Astrocyte of the hippocampus (primary cell): ENCODE measurements around the gene TFAP2E.
"Not testable (repeated sequence)": the region's sequence is repeated elsewhere in the genome, so short reads cannot be mapped to it uniquely, and the experiment has no call there.

ENCODE experiments used
- DNase-seq: peaks from one replicate; pipeline ENCODE4 v3.0.0; 2011; ENCODE audit warnings: low read depth, low spot score

The TFAP2E gene

DNA sequence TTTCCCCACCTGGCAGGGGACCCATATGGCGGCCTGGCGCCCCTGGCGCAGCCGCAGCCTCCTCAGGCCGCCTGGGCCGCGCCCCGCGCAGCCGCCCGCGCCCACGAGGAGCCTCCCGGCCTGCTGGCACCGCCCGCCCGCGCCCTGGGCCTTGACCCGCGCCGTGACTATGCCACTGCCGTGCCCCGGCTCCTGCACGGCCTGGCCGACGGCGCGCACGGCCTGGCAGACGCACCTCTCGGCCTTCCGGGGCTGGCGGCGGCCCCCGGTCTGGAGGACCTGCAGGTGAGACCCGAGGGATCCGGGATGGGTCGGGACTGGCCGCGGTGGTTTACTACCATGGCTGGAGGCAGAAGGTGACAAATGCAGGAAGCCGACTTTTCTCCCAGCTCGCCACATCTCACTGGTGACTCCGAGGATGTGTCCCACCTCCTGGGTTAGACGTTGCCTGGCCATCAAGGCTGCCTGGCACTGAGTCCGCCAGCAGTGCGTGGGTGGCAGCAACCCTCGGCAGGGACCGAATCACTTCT is 1.1 kb downstream of the TFAP2E start:
- DNase-seq = no peak

DNA sequence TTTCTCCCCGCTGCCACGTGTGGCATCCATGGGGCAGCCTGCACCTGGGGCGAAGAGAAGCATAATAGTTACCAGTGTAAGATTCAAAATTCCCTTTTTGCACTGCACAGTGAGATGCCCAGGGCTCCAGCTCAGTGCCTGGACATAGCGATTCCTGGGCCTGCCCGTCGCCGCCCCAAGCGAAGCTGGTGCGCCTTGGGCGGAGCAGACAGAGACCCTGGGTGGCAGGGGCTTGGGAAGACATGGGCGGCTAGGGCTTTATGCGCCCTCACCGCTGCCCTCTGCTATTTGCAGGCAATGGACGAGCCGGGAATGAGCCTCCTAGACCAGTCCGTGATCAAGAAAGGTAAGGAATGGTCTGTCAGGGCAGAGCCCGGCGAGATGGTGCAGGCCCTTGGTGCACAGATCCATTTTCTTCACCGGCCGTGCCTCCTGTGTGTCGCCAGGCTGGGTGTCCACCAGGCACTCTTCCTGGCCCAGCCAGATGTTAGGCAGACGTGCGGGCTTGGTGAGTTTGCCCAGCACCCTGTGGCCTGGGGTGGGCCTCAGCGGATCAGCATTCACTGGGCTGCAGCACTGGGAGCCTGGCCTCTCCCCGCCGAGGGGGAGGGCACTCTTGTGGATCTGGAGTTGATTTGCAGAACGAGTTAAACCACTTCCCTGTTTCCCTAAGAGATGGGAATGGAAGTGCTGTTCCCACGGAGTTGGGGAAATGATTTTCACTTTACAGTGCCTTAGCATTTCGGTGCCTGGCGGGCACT is 1.7 kb downstream of the TFAP2E start:
- no peak for DNase-seq

DNA sequence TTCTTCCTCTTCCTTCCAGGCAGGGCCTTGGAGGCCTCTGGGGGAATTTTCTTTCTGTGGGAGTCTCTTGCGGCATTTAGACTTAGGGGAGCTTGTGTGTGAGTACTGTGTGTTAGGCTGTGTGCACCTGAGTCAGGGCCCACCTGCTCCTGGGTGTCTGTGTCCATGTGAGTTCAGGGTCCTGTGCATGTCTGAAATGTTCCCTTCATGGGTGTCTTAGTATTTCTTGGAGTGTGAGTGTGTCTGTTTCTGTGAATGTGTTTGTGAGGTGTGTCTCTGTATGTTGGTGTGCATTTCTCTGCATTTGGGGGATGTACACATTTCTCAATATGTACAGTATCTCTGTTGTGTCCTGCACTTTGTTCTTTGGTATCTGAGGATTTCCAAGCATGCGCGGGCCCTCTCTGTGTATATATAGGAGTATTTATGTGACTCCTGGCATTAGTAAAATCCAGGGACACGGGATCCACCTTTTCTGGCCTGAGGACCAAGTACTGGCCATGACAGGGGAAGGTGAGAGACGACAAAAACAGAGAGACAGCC is 2.4 kb downstream of the TFAP2E start:
- no peak for DNase-seq

DNA sequence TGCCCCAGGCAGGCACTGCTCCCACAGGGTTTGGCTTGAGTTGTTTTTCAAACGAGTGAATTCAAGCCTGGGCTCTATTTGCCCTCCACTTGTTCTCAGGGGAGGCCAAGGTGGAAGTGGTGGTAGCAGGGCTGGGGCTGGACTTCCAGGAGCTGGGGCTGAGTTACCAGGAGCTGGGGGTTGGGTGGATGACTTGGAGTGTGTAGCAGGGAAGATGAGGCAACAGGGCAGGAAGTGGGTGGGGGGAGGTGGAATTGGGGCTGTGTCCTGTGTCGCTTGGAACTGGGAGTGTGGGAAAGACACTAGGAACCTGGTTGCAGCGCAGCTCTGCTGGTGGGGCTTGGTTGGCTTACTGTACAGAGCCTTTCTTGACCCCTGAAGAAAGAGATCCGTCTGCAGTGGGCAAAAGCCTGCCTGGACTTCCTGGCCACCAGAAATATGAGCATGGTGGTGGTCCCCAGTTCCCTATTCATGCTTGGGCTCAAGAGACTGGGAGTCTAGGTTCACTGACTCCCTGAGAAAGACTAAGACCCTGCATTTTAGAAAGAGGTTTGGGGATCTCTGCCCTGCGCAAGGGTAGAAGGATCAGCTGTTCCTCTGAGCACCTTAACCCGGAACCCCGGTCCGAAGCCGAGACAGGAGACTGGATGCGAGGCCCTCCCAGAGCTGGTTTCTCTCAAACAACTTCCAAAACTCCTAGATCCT is 3.1 kb downstream of the TFAP2E start:
- DNase-seq = no peak

DNA sequence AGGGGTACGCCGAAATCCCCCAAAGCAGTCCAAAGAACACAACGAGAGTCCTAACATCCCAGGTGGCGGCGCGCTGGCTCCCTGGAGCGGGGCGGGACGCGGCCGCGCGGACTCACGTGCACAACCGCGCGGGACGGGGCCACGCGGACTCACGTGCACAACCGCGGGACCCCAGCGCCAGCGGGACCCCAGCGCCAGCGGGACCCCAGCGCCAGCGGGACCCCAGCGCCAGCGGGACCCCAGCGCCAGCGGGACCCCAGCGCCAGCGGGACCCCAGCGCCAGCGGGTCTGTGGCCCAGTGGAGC is 3.6 kb downstream of the TFAP2E start:
- not testable (repeated sequence) for DNase-seq

DNA sequence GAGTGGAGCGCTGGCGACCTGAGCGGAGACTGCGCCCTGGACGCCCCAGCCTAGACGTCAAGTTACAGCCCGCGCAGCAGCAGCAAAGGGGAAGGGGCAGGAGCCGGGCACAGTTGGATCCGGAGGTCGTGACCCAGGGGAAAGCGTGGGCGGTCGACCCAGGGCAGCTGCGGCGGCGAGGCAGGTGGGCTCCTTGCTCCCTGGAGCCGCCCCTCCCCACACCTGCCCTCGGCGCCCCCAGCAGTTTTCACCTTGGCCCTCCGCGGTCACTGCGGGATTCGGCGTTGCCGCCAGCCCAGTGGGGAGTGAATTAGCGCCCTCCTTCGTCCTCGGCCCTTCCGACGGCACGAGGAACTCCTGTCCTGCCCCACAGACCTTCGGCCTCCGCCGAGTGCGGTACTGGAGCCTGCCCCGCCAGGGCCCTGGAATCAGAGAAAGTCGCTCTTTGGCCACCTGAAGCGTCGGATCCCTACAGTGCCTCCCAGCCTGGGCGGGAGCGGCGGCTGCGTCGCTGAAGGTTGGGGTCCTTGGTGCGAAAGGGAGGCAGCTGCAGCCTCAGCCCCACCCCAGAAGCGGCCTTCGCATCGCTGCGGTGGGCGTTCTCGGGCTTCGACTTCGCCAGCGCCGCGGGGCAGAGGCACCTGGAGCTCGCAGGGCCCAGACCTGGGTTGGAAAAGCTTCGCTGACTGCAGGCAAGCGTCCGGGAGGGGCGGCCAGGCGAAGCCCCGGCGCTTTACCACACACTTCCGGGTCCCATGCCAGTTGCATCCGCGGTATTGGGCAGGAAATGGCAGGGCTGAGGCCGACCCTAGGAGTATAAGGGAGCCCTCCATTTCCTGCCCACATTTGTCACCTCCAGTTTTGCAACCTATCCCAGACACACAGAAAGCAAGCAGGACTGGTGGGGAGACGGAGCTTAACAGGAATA is 4.2 kb downstream of the TFAP2E start:
- DNase-seq = no peak

DNA sequence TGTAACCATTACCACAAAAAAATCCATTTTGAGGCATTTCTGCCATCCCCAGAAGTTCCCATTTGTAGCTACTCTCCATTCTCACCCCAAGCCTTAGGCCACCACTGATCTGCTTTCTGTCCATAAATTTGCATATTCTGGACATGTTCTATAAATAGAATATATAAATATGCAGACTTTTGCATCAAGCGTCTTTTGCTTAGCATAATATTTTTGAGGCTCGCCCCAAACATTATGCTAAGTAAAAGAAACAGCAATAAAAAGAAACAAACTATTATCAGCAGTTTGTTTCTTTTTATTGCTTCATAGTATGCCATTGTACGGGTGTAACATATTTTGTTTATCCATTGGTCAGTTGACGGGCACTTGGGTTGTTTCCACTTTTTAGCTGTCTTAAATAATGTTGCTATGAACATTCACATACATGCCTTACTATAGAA is 7.9 kb downstream of the TFAP2E start:
- no peak for DNase-seq

DNA sequence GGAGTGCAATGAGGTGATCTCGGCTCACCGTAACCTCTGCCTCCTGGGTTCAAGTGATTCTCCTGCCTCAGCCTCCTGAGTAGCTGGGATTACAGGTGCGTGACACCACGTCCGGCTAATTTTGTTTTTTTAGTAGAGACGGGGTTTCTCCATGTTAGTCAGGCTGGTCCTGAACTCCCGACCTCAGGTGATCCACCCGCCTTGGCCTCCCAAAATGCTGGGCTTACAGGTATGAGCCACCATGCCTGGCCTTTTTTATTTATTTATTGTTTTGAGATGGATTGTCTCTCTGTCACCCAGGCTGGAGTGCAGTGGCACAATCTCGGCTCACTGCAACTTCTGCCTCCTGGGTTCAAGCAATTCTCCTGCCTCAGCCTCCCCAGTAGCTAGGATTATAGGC is 8.5 kb downstream of the TFAP2E start:
- DNase-seq = not testable (repeated sequence)

DNA sequence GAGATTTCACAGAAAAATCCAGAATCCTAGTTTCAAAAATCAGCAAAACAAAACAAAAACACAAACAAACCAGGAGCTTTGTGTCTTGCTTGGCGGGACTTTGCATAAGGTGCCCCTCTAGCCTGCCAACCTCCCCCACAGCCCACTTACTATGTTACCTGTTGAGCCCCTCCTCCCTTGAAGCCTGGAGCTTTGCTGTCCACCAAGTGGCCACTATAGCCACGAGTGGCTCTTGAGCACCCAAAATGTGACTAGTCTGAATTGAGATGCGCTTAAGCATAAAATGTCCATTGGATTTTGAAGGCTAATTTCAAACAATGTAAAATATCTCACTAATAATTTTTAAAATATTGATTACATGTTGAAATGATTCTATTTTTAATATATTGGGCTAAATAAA is 12.2 kb downstream of the TFAP2E start:
- no peak for DNase-seq

DNA sequence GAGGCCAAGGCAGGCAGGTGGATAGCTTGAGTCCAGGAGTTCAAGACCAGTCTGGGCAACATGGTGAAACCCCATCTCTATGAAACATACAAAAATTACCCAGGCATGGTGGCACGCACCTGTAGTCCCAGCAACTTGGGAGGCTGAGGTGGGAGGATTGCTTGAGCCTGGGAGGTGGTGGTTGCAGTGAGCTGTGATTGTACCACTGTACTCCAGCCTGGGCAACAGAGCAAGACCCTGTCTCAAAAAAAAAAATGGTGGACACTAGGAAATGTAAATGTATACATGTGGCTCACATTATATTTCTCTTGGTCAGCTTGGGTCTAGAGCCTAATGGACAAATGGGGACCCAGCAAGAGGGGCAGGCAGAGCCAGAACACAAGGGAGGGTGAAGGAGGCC is 12.7 kb downstream of the TFAP2E start:
- DNase-seq = not testable (repeated sequence)

DNA sequence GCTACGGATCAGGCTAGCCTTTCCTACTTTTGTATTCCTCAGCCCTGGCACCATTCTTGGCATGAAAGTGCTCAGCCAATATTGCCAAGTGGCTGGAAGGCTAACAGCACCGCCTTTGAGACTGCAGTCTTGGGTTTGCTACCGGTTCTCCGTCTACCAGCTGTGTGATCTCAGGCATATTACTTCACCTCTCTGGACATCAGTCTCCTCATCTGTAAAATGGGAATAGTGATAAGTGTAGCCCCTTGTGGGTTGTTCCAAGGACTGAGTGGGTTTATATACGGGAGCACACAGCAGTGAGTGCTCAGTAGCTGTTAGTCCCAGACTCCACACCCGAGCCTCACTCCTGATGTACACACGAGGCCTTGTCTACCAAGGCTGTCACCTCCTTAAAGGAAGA is 13.7 kb downstream of the TFAP2E start:
- DNase-seq = no peak

DNA sequence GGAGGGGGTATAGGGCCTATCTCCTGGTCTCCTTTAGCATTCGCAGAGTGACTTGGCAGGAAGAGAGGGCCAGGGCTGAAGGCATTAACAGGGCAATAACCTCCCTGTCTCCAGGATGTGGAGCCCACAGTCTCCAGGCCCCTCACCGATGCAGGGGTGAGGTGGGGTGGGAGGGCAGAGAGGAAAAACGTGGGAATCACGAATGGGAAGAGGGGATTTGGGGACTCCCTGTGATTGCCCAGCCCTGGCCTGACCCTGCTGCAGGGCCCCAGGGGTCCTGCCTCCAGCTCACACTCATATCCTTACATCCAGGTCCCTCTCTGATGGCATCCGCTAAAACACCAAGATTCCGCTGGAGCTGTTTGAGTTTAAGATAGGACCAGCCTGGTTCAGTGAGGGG is 14.6 kb downstream of the TFAP2E start:
- no peak for DNase-seq

DNA sequence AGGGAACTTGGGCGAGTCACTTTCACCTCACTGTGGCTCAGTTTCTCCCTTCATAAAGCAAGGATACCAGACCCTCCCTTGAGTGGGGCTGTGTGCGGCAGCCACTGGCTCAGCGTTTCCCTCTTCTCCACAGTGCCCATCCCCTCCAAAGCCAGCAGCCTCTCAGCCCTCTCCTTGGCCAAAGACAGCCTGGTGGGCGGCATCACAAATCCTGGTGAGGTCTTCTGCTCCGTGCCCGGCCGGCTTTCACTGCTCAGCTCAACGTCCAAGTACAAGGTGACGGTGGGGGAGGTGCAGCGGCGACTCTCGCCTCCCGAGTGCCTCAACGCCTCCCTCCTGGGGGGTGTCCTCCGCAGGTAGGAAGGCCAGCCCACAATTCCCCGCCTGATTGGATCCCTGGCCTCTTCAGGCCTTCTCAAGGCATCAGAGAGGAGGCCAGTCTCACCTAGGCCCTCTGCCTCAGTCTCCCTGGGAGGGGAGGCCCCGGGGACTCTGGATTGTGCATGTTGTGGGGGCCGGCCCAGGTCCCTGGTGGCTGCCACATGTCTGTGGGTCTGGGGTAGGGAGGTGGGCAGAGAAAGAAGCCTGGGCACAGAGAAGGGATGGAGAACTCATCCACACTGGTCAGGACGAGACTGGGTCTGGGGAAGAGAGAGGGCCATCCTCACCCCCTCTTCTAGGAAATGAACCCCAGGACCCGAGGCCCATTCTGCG is 15.2 kb downstream of the TFAP2E start:
- DNase-seq = no peak

DNA sequence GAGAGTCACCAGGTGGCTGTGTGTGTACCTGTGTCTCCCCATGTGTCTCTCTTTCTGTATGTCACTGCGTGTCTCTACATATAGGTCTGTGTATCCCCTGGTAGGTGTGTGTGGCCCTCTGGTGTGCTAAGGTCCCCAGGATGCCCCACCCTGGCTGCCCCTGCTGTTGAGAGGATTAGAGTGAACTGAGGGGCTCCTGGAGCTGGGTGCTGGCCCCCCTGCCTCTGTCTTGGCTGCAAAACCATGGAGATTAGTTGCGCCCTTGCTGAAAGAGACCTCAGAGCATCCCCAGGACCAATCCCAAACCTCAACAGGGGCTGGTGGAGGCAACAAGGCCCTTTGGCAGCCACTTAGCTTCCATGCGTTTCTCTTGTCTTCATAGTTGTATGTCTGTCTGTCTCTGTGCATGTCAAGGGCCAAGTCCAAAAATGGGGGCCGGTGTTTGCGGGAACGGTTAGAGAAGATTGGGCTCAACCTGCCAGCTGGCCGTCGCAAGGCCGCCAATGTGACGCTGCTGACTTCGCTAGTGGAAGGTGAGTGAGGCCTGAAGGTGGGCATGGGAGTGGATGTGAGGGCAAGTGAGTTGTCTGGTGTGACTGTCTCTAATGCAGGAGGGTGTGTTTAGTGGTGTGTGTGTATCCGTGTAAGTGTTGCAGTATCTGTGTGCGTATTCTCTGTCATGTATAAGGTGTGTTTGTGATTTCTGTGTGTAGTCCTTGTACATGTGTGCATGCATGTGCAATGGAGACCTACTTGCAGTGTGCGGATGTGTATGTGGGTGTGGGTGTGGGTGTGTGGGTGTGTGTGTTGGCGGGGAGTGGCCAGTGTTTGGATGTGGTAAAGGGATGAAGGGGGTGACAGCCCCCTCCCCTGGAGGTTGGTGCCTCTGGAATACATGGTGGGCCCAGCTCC is 16.7 kb downstream of the TFAP2E start:
- no peak for DNase-seq

DNA sequence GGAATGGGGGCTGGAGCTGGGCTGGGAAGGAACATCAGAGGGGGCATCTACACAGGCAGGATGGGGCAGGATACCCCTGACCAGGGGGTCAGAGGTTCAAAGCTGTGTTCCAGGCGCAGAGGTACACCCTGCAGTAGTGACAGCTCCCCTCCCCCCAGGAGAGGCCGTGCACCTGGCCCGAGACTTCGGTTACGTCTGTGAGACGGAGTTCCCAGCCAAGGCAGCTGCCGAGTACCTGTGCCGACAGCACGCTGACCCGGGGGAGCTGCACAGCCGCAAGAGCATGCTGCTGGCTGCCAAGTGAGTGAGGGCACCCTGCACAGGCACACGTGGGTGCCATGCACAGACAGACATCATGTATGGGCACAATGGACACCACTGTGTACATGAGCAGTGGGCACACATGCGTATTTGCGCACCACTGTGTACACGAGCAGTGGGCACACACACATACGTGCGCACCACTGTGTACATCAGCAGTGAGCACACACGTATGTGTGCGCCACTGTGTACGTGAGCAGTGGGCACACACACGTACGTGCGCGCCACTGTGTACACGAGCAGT is 17.4 kb downstream of the TFAP2E start:
- no peak for DNase-seq

DNA sequence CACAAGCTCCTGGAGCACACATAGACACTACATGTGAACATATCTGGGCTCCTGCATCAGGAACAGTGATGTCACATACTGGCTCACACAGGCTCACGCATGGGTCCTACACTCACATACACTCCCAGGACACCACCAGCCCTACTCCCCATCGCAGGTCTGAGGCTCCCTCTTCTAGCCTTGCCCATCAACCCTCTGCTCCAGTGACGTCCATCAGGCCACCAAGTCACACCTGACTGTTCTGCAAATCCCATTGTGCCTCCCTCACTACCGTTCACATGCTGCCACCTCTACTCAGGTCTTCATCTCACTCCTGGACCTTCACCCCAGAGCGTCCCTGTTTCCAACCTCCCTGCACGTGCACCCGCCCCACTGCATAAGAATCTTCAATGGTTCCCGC is 18.1 kb downstream of the TFAP2E start:
- no peak for DNase-seq

DNA sequence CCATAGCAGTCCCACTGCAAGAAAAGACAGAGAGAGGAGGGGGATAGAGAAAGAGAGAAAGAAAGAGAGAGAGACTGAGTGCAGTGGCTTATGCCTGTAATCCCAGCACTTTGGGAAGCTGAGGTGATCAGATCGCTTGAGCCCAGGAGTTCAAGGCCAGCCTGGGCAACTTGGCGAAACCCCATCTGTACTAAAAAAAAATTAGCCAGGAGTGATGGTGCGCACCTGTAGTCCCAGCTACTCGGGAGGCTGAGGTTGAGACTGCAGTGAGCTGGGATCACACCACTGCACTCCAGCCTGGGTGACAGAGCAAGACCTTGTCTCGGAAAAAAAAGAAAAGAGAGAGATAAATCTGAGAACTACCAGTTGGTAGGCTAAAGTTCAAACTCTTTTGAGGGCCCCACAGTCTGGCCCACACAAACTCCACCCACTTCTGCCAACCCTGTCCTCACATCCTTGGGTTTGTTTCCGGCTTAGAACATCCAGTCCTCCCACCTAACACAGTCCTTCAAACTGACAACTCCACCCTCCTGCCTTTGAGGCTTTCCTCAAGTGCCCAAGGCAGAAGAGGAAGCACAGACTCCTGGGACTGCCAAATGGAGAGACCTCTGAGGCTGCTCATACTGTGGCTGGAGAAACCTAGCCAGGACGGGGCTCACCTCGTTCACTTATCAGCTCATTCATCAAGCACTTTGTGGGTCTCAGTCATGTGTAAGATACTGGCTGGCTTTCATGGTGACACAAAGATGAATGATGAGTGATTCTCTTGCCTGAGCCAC is 20.1 kb downstream of the TFAP2E start:
- DNase-seq = no peak

DNA sequence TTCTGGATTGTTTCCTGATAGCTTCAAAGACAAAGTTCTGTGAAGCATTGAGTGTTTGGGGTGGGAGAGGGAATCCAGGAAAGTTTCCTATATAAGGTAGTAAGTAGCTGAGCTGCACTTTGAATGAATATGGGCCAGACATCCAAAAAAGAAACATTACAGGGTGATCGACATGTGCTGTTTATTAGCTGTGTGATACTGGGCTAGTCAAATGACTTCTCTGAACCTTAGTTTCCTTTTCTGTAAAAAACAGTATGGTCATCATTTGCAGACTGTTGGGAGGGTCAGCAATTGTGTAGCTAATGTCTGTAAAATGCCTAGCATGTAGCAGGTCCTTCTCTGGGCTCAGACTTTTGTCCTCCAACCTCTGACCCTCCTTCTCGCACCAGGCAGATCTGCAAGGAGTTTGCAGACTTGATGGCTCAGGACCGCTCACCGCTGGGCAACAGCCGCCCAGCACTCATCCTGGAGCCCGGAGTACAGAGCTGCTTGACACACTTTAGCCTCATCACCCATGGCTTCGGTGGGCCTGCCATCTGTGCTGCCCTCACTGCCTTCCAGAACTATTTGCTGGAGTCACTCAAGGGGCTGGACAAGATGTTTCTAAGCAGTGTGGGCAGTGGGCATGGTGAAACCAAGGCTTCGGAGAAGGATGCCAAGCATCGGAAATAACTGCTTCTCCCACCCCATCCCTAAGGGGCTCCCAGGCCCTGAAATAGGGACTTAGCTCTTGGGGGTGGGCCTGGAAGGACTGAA is 21.1 kb downstream of the TFAP2E start:
- no peak for DNase-seq
